ENCODE measurements around the gene OCIAD2.
"Not testable (repeated sequence)": the region's sequence is repeated elsewhere in the genome, so short reads cannot be mapped to it uniquely, and the experiment has no call there.

OCIAD2 gene, protein sequence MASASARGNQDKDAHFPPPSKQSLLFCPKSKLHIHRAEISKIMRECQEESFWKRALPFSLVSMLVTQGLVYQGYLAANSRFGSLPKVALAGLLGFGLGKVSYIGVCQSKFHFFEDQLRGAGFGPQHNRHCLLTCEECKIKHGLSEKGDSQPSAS

DNA sequence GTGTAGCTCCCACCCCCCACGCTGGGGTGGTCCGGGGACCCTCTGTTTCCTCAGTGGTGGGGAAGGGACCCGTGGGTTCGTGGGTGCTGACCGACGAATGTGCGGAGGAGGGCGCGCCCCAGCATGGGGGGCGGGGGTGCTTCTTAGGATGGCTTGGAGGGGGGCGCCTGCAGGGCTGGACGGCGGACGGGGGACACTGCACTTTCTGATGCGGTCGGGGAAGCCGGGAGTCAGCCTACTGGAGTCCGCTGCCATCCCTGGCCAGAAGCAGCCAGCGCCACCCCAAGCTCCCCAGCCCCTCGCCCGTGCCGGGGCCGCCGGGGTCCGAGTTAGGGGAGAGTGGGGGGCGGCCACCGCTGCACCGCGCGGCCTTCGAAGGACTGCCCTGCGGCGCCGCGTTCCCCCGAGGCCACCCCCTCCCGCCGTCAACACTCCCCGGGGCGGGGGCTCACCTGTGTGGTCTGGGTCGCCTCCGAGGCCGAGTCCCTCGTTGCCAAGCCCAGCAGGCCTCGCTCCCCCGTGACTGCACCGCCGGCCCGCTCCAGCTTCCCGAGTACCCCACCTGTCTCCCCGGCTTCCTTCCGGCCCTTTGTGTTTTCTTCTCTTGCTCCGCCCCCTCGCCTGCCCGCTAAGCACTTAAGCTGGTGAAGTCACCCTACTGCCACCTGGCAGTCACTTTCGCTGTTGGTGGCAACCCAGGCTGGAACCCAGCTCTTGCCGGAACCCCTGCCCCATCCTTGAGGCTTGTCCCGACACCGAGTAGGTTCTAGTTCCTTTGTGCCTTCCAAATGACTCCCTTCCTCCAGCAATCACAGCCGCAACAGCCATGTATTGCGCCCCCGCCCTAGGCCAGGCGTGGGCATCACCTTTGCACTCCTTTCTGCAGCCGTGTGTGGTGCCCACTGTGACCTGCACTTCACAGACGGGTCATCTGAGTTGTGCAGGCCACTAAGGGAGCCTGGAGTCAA is at the start of gene OCIAD2:
Gene OCIAD2 (minus strand): TSS at position 569 of the 968 bp plus-strand sequence. CDS start 2,225 bp downstream, outside the sequence.
- DNase-seq, result peak; percentile 83

DNA sequence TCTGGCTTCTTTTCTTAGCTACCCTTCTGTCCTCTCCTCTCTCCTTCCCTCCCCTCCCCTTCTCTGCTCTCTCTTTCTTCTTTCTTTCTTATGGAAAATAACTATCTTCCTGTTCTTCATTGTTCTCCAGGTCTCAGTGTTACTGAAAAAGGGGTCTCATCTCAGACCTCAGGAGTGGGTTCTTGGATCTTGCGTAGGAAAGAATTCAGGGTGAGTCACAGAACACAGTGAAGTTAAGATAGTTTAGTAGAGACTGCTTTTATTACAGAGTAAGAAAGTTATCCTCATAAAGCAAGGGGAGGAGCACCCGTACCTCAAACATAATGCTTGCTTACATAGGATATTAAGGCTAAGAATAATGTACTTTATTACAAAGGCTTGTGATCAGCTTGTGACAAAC is 47.7 kb upstream of the OCIAD2 start:
- DNase-seq, result no peak

DNA sequence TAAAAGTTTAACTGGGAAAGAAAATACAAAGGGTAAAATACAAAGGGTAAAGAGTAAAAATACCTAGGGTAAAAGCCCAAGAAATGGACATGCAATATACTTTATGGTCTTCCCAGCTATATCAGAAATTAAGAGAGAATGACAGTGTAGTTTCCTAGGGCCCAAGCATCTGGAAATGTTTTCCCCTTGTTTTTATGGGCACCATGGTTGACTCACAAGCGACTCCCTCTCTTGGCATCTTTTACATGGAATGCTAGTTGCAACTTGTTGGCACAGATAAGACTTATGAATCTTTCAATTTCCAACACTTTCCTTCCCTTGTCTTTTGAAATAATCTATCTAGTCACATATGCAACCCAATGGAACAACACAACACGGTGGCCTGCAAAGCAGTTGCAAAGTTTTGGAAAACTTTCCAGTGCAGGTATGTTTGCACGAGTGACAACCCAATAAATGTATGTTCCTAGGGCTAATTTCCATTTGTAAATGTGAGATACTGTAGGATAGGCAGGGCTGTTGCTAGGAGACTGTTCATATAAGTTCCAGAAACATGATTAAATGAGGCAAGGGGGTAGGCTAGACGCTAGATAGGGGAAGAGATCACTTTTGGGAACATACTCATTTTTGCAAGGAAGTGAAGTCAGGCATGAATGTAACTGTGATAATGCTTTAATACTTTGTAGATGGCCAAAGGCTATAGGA is 43.1 kb upstream of the OCIAD2 start:
- no peak for DNase-seq

DNA sequence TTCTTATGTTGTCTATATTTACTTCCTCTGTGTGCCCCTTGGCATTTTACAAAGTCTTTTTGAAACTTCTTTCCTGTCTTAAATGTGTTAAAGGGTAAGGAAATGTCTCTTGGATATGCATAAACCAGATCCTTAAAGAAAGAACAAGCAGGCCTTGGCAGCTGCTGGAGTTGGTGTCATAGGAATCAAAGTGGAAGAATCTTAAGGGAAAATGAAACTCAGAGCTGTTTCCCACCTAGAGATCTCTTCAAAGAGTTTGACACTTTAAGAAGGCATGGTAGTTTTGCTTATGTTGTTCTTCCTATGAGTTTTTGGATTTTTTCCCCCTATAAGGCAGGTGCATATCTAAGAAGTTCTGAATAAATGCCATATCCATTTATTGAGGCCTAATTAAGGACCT is 42.5 kb upstream of the OCIAD2 start:
- no peak for DNase-seq

DNA sequence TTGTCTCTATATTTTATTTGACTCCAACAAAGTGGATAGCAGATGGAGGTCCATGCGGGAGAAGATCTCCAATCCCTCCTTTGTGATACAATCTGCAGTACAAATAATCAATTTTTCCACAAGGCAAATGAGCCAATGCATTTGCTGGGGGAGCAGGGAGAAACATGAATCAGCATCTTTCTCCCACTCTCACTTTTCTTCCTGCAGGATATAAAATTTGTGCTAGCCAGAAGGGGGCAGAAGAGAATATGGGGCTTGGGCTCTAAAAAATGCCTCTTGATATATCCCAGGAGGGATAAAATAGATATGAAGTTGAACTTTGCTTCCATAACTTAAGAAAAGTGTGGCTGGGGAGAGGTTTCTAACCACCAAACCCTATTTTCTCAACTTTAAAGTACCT is 41.2 kb upstream of the OCIAD2 start:
- no peak for DNase-seq

DNA sequence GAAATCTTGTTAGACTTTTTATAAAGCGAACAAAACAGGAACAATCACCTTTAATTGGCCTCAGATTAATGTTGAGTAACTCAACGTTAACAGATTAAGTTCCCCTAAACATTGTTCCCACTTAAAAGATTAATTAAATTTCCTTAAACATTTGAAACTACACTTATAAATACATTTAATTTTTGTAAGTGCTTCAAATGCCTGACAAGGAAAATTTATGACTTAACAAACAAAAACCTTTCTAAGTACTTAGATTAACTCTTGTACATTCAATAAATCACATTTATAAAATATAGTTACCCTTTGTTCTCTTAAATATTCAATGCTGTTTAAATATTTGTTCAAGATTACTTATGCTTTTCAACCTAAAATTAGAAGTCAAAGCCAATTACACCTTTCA is 39.4 kb upstream of the OCIAD2 start:
- no peak for DNase-seq

DNA sequence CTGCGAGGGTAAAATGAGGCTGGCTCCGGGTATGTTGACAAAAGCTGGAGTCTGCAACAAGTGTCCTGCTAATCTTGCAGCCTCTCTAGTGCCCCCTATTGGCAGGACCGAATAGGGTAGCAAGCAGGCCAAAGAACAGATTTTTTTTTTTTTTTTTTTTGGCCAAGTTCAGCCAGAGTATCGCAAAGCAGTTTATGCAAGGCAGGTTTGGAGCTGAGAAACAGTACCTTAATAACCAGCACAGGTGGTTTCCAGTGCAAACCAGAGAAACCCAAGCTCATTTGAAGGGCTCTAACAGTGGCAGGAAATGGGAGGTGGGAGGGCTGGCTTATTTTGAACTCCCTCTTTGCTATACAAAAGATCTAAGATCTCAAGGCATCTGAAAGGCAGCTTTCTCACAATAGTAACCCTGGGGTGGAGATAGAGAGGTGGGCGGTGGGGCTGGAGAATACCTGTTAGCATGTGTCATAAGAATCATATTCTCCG is 38.2 kb upstream of the OCIAD2 start:
- peak; percentile 26 for DNase-seq

DNA sequence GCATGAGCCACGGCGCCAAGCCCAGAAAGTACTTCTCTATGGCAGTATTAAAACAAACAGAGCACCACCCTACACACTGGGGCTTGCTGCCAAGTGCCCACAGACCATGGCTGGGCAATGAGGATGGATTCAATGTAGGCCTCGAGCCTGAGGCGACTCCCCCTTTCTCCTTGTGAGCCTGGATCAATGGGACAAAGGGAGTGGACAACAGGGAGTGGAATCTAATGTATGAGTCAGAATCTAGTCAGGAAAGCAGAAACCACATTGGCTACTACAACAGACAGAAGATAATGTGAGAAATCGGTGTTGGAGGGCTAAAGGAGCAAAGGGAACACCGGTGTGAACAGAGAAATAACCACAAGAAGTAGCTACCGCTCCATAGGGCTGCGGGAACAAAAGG is 37.7 kb upstream of the OCIAD2 start:
- no peak for DNase-seq

DNA sequence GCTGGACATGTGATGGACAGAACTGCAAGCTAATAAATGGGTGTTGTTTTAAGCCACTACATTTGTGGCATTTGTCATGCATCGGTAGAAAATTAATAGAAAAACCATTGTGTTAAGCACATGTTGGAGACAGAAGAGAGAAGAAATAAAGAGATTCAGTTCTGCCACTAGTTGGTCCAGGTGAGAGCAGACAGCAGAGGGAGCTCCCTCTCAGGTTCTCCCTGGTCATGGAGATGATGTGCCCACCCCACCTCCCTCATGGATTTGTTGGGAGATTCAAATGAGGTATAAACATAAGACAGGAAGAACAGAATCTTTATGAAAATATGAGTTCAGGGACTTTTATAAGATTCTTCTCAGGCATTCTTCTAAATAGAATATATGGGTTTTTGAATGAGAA is 36.8 kb upstream of the OCIAD2 start:
- DNase-seq, result no peak

DNA sequence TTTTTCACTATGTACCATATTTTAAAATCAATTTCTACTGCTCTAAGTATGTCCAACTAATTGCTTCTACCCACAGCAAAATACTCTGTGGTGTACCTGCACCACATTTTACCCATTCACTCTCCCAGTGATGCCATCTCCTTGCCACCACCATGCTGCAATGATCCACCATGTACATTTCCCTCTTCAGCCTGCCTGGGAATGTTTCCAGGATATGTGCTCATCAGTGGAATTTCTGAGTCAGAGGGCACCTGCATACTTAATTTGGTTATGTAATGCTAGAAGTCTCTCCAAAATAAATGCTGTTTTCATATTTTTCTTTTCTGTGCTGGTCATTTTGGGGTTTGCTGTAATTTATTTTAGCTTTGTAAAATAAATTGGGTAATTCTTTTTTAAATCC is 33.2 kb upstream of the OCIAD2 start:
- DNase-seq, result no peak

DNA sequence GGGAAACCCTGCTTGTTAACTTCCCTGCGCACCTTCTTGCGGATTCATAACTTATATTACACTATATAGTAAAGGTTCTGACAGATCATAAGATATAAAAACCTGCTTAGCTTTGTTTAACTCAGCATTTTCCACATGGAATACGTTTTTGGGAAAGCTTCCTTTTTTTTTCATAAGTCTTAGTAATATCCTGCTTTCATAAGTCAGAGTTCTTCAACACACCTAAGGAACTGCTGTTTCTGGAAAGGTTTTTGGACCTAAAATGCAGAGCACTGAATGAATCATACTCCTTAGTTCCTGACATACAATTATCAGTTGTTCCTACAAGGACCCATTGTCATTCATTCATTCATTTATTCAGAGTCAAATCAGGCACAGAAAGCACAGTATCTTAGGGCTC is 32.3 kb upstream of the OCIAD2 start:
- no peak for DNase-seq

DNA sequence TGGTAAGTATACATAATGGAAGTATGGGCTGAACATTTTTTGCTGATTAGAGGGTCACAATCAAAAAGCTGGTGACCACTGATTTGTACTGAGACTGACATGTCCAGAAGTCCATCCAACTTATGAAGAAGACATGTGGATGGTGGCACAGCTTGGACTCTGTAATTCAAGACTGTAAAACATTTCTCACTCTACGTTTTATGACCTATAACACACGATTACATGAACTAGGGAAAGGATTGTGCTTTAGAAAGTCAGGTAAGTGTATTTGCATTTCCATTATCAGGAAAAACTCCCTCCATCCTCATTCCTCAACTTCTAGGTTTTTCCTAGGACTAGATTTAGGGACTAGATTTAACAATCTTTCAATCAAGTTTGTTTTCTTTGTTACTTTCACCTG is 30.5 kb upstream of the OCIAD2 start:
- DNase-seq, result no peak

DNA sequence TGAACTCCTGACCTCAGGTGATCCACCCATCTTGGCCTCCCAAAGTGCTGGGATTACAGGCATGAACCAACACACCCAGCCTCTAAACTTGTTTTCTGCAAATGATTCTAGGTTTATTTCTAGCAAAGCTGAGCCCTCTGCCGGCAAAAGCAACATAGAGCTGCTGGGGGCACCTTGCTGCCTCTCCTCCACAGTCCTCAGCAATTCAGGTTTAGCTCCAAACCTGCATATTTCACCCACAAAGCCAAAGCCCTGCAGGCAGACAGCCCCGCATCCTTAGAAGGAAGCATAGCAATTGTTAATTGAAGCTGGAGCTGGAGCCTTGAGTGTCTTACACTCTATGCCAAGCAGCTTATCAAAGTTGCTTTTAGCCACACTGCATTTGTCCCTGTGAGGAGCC is 24.9 kb upstream of the OCIAD2 start:
- DNase-seq, result no peak

DNA sequence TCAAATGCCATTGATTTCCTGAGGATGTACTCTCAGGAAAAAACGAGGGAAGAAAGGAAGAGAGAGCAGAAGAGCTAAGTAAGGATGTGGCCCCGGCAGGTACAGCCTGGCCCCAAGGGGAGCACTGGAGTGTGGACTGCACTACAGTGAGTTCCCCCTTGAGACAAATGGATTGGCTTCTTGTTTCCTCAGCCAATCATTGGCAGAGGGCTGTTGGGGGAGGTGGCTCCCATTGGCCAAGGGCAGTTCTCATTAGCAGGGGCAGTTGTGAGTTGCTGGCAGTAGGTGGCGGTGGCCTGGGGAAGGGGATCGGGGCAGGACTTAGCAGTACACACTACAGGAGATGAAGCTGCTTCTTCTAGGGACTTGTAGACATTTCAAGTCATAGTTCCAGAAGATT is 24.1 kb upstream of the OCIAD2 start:
- DNase-seq, result no peak

DNA sequence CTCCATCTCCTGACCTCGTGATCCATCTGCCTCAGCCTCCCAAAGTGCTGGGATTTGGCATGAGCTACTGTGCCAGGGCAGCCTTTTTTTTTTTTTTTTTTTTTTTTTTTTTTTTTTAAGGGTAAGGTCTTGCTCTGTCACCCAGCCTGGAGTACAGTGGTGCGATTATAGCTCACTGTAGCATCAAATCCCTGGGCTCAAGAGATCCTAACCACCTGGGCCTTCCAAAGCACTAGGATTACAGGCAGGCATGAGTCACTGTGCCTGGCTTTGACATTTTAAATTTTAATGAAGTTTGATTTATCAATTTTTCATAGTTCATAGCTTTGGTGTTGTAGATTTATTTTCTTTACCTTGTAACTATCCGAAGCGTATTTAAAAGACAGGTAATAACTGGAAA is 17.8 kb upstream of the OCIAD2 start:
- DNase-seq, result no peak

DNA sequence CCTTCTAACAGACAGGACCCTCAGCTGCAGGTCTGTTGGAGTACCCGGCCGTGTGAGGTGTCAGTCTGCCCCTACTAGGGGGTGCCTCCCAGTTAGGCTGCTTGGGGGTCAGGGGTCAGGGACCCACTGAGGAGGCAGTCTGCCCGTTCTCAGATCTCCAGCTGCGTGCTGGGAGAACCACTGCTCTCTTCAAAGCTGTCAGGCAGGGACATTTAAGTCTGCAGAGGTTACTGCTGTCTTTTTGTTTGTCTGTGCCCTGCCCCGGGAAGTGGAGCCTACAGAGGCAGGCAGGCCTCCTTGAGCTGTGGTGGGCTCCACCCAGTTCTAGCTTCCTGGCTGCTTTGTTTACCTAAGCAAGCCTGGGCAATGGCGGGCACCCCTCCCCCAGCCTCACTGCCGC is 16.5 kb upstream of the OCIAD2 start:
- not testable (repeated sequence) for DNase-seq

DNA sequence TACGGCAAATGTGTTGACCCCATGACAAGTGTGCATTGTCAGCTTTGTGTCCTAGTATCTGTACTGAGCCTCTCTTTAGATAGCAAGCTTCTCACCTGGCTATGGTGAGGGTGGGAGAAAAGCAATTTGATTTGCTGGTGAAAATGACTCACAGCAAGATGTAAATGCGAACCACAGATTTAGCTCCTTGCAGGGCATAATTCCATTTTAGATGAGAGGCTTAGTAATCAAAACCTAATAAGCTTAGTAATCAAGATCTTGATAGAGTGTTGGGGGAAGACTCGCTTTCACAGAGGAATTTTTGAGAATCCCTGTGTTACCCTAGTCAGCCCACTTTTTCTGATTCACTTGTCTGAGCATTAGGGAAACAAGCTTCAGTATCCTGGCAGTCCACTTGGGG is 7.7 kb upstream of the OCIAD2 start:
- no peak for DNase-seq

DNA sequence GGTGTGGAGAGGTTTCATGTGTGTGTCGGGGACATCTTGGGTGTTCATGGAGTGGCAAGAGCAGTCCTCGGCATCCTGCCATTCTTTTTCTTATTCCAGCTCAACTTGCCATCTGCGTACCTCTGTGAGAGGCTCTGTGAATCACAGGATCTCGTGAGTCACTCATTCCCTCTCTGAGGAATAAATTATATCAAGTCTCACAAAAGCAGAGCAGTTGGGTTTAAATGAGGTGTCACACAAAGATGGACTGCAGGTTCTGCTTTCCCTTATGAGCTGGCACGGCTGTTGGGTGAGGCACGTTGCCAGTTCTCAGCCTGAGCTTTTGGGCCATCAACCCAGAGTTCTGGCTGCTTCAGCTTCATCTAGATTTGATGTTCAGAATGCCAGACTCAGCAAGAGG is 6.8 kb upstream of the OCIAD2 start:
- no peak for DNase-seq

DNA sequence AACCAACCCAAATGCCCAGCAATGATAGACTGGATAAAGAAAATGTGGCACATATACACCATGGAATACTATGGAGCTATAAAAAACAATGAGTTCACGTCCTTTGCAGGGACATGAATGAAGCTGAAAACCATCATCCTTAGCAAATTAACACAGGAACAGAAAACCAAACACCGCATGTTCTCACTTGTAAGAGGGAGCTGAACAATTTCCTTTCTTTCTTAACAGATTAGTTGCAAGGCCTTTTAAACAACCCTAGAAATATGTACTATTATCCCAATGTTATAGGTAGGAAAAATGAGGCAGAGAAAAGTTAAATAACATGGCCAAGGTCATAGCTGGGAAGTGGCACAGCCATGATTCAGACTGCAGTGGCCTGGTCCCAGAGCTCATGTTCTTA is 5.8 kb upstream of the OCIAD2 start:
- DNase-seq, result no peak

DNA sequence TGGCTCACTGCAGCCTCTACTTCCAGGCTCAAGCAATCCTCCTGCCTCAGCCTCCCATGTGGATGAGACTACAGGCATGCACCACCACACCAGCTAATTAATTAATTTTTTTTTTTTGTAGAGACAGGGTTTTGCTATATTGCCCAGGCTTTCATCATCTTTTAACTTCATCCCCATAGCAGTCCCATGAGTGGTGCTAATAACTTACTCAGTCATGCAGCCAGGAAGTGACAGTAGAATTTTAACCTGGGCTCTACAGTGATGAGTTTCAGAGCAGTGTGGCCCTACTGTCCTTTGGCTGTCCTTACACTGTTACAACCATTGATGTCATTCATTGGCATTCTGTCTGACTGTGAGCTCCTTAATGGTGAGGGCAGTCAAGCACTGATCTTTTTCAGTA is 3.9 kb upstream of the OCIAD2 start:
- DNase-seq, result no peak

DNA sequence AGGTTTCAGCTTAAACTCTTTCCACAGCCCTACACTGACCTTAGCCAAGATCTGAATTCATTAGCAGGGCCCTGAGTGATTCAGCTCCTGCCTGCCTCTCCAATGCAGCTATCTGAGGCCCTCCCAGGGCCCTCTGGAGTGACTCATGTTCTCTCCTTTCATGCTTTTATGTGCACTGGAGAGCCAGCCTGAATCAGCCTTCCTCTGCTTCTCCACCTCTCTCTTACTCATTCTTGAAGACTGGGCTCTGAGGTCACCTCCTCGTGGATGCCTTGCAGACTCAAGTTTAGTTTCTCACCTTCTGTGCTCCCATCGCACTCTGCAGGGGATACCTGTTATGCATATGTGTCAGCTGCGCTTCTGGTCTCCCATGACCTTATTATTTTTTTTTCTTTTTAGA is 3.1 kb upstream of the OCIAD2 start:
- DNase-seq, result peak; percentile 56

DNA sequence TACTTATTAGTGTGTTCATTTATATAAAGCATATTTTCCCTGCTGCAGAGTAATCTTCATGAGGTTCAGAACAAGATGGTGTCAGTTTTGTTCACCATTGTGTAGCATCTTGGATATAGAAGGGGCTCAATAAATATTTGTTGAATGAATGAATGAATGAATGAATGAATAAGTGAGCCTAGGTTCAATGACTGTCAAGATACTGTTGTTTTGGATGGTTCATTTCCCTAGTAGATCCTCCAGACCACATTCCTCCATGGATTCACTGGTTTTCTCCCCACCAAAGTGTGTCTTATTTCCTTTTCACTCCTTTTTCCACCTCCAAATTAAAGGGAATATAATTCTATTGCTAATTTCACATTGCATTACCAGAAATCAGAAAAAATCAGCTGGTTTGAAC is 2.1 kb upstream of the OCIAD2 start:
- no peak for DNase-seq

DNA sequence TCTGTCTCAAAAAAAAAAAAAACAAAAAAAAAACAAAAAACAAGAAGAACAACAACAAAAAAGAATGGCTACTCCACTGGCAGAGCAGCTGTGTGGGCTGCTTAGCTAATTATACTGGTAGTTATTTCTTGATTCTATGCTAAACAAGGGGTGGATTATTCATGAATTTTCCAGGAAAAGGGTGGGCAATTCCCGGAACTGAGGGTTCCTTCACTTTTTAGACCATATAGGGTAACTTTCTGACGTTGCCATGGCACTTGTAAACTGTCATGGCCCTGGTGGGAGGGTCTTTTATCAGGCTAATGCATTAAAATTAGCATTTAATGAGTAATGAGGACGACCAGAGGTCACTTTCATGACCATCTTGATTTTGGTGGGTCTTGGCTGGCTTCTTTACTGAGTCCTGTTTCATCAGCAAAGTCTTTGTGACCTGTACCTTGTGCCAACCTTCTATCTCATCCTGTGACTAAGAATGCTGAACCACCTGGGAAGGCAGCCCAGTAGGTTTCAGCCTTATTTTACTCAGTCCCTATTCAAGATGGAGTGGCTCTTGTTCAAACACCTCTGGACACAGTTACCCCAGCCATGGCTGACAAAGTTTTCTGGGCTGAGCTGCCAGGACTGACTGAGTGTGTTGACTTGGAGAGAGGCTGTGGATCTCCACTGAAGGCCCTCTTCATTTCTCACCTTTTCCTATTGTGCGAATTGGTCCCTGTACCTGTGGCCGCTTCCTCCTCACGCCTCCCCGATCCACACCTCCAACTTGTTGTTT is 1.3 kb upstream of the OCIAD2 start:
- no peak for DNase-seq
